ENCODE measurements around the gene PI16. TPM values are rescaled to one million over a fixed set of nuclear protein-coding genes. Genes with fewer than 3 reads are reported as not detected.

PI16 gene
- total RNA-seq, 6 experiments from 2014 or later = not detected

DNA sequence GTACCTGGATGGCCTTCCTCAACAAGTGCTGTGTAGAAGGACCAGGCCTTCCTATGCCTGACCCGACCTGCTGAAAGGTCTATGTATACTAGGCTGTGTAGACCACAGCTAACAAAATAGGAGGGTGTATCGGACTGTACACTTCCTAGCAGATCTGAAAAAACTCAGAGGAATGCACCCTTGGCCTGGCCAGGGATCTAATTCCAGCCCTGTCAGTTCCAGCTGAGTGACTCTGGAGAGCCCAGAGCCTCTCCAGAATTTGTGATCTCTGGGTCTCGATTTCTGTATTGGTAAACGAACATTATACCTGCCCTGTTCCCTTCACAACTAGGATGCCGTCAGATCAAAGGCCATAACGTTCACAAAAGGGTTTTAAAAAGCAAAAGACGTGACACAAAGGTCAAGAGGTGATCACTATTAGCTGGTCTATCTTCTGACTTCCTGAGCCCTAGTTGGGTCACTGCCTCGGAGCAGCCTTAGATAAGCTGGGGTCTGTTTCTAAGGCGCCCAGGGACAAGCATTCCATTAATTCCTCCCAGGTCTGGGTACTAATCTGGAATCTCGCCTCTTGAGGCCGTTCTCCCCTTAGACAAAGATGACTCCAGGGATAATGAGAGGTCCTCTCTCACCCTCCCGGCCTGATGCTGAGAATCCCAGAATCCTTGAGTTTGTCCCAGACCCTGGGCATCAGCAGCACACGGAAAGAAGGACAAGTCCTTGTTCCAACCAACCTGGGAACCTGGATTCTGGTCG lies 17.6 kb downstream of the PI16 start:
- TF ChIP-seq, protein P1, sequence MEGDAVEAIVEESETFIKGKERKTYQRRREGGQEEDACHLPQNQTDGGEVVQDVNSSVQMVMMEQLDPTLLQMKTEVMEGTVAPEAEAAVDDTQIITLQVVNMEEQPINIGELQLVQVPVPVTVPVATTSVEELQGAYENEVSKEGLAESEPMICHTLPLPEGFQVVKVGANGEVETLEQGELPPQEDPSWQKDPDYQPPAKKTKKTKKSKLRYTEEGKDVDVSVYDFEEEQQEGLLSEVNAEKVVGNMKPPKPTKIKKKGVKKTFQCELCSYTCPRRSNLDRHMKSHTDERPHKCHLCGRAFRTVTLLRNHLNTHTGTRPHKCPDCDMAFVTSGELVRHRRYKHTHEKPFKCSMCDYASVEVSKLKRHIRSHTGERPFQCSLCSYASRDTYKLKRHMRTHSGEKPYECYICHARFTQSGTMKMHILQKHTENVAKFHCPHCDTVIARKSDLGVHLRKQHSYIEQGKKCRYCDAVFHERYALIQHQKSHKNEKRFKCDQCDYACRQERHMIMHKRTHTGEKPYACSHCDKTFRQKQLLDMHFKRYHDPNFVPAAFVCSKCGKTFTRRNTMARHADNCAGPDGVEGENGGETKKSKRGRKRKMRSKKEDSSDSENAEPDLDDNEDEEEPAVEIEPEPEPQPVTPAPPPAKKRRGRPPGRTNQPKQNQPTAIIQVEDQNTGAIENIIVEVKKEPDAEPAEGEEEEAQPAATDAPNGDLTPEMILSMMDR (IDR thresholded peaks at IDR 0.05) = no peak
- Mint-ChIP-seq H3K4me3 (no peak overlapping the region), H3K27ac (no peak overlapping the region), H3K36me3 (ENCODE audit: low read depth) (peaks cover 44% of the 10 kb centered on the region), H3K27me3 (ENCODE audit: insufficient read depth) (no peaks in the 10 kb centered on the region; the same call in 1 of the 2 replicates), H3K4me1 (ENCODE audit: low read depth) (no peaks in the 10 kb centered on the region), H3K9me3 (no peaks in the 10 kb centered on the region)
- no peak for DNase-seq

DNA sequence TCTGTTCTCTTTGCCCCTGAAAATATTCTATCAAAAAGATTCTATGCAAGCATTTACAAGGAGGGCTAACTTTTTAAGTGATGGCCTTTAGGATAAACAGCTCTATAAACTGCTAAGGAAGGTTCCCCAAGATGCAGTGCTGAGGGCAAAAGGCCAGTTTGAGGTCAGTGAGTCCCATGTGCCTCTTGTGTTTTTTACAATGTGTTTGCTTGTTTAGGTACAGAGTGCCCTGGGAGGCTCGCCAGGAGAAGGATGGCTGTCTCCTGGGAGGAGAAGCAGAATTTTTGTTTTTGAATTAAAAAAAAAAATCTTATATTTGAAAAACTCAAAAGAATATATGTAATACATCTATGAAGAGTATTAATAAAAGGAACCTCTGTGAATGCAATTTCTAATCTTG lies 18.7 kb downstream of the PI16 start:
- no peak overlapping the region for H3K27ac Mint-ChIP-seq
- peaks cover 46% of the 10 kb centered on the region for H3K36me3 Mint-ChIP-seq (ENCODE audit: low read depth)
- no peak for DNase-seq
- H3K27me3 Mint-ChIP-seq (ENCODE audit: insufficient read depth) = no peaks in the 10 kb centered on the region; the same call in 1 of the 2 replicates
- H3K4me3 Mint-ChIP-seq = no peak overlapping the region
- TF ChIP-seq, protein P1 (IDR thresholded peaks at IDR 0.05) = no peak
- H3K9me3 Mint-ChIP-seq = no peaks in the 10 kb centered on the region
- no peaks in the 10 kb centered on the region for H3K4me1 Mint-ChIP-seq (ENCODE audit: low read depth)

DNA sequence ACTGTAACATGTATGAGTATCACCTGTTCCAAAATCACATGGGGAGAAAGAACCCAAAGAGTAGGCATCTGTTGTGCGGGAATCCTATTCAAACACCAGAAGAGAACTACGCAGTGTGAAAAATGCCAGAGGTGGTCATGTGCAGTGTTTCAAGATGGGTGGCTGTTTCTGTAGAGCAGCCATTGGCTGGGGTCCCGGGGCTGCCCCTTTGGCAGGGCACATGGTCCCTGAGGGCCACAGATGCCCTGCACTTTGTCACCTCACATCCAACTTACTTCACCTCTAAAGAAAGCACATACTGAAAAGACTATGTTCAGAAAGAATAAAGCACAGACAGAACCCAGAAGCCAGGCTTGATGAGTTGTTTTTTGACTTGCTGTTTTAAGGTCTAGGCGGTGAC lies 19.1 kb downstream of the PI16 start:
- Mint-ChIP-seq H3K4me3 (no peak overlapping the region), H3K27me3 (ENCODE audit: insufficient read depth) (no peaks in the 10 kb centered on the region; the same call in 1 of the 2 replicates), H3K27ac (no peak overlapping the region), H3K36me3 (ENCODE audit: low read depth) (peaks cover 42% of the 10 kb centered on the region), H3K4me1 (ENCODE audit: low read depth) (no peaks in the 10 kb centered on the region), H3K9me3 (no peaks in the 10 kb centered on the region)
- DNase-seq = no peak
- TF ChIP-seq, protein P1 (IDR thresholded peaks at IDR 0.05) = no peak

DNA sequence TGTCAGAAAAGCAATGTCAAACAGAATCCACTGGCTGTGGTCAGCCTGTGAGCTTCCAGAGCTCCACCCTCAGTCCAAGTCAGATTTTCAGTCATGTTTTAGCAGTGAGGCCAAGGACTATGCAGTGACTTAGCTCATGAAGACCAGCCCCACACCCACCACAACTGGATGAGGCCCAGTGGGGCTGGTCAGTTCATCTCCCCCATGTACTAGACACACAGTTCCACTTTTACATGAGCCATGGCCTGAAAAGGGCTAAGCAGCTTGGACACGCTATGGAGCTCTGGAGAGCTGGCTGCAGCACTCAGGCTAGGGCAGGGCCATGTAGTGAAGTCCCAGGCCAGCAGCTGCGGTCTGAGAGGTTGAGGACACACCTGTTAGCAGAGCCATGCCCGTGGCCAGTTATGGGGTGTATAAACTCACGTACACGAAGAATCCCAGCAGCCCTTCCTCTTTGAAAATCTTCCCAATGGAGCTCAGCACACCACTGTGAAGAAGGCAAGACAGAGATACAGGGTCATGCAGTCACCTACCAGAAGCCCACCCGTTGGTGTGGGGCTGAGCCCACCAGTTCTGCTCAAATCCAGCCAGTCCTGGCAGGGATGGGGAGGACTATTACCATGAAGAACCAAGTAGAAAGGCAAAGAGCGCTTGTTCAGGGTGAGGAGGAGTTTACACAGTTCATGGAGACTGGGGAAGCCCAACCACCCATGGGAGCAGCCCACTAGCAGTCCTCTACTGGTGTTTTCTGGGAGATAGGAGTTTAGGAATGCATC lies 20.9 kb downstream of the PI16 start:
- no peaks in the 10 kb centered on the region for H3K9me3 Mint-ChIP-seq
- H3K27me3 Mint-ChIP-seq (ENCODE audit: insufficient read depth) = no peaks in the 10 kb centered on the region; the same call in 1 of the 2 replicates
- no peak for DNase-seq

DNA sequence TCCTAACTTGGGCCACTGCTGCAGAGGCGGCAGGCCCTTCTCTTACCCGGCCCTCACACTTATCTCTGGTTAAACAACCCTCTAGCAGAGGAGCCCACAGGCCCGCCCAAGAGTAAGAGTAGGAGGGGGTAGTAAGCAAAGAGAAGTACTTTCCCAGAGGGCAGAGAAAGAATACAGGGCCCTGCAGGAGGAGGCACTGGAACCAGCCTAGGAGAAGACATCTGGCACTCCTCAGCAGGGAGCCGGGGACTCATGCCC lies 21.4 kb downstream of the PI16 start:
- no peaks in the 10 kb centered on the region for H3K9me3 Mint-ChIP-seq
- TF ChIP-seq, protein P1 (IDR thresholded peaks at IDR 0.05) = no peak
- H3K4me1 Mint-ChIP-seq (ENCODE audit: low read depth) = peaks cover 22% of the 10 kb centered on the region
- H3K36me3 Mint-ChIP-seq (ENCODE audit: low read depth) = peaks cover 41% of the 10 kb centered on the region; the same call in 1 of the 2 replicates
- DNase-seq = no peak
- H3K27ac Mint-ChIP-seq = no peak overlapping the region
- no peak overlapping the region for H3K4me3 Mint-ChIP-seq
- H3K27me3 Mint-ChIP-seq (ENCODE audit: insufficient read depth) = no peaks in the 10 kb centered on the region; the same call in 1 of the 2 replicates

More for the DNA sequence above, 20.9 kb downstream of the PI16 start:
- no peak overlapping the region for H3K27ac Mint-ChIP-seq
- TF ChIP-seq, protein P1 (IDR thresholded peaks at IDR 0.05) = no peak
- peaks cover 17% of the 10 kb centered on the region for H3K4me1 Mint-ChIP-seq (ENCODE audit: low read depth)
- no peak overlapping the region for H3K4me3 Mint-ChIP-seq
- peaks cover 38% of the 10 kb centered on the region; the same call in 1 of the 2 replicates for H3K36me3 Mint-ChIP-seq (ENCODE audit: low read depth)

Measured in HFFc6 (cell line).